ENCODE results near the gene TOR1A.

DNA sequence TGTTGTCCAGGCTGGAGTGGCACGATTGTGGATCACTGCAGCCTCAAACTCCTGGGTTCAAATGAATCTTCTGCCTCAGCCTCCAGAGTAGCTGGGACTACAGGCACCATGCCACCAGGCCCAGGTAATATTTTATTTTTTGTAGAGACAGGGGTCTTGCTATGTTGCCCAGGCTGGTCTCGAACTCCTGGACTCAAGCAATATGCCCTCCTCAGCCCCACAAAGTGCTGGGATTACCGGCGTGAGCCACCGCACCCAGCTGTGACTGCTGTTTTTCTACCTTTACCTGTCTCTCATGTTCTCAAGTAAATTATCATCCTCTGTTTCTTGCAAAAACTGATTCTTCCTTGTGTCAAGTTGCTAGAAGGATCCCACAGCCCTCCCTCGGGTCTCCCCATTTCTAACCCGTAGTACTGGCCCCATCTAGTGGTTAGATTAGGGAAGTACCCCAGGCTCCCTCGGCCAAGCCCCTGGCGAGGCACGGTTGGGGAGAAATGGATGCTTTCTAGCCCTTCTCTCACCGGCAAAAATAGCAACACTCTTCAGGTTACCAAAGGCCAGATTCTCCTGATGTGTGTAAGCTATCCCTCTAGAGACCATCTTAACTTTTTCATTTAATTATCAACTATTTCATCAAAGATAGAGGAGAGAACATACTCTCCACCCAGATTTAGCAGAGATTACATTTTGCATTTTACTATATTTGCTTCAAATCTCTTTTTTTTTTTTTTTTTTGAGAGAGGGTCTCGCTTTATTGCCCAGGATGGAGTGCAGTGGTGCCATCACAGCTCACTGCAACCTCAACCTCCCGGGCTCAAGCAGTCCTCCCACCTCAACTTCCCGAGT is 40.2 kb downstream of the TOR1A start:
- TF ChIP-seq EZH2 (IDR thresholded peaks at IDR 0.05) = no peak
- TF ChIP-seq POLR2AphosphoS5 (IDR thresholded peaks at IDR 0.05; ENCODE audit: borderline replicate concordance, low read depth, low read length) = no peak
- no peak for TF ChIP-seq FOXP2 (optimal IDR thresholded peaks at IDR 0.05; ENCODE audit: control extremely low read depth, extremely low read length, insufficient read depth)

All from SK-N-MC (cell line).